GM12878 (cell line): ENCODE results near the gene ZNF226. TPM values are rescaled to one million over a fixed set of nuclear protein-coding genes. Genes with fewer than 3 reads are reported as not detected.

ENCODE experiments used
- ATAC-seq: fragments of 200-7000 bp; cut with Tn5 transposase; 3 replicates; pipeline ENCODE4 v1.9.1; 2020; ENCODE audit warnings: mild to moderate bottlenecking, moderate library complexity
- BruUV-seq: library from RNA; stranded (reverse); fragments of 400-500 nt; replicated peaks from 2 replicates; lab custom pipeline; 2021; lab: Mats Ljungman, UMichigan
- CTCF ChIA-PET: fragments of 300-600 bp; sonication (Branson Sonifier 250); formaldehyde crosslinking; extraction: SDS; loops from one replicate; lab custom pipeline; 2021; ENCODE audit warnings: inconsistent platforms; lab: Yijun Ruan, JAX
- POLR2A ChIA-PET: fragments of 350-600 bp; formaldehyde crosslinking; extraction: SDS; loops from one replicate; lab custom pipeline; 2021; ENCODE audit warnings: inconsistent platforms; lab: Charles Lee
- RAD21 ChIA-PET: fragments of 300-600 bp; sonication (Branson Sonifier 250); formaldehyde crosslinking; loops from one replicate; lab custom pipeline; 2023; ENCODE audit warnings: antibody characterized with exemption; ENCODE audit not compliant: unreplicated experiment; lab: Charles Lee
- SMC1A ChIA-PET: fragments of 300-600 bp; sonication (Branson Sonifier 250); formaldehyde crosslinking; loops from one replicate; lab custom pipeline; 2023; ENCODE audit not compliant: unreplicated experiment, uncharacterized antibody; lab: Charles Lee
- DNase-seq: peaks from one replicate; pipeline ENCODE4 v3.0.0-alpha.2; 2011; ENCODE audit warnings: low read depth, low spot score
- FAIRE-seq: peaks from 3 replicates; lab custom pipeline; 2011; peaks lifted over from hg19 to GRCh38; lab: Jason Lieb, UNC
- H2AFZ ChIP-seq: 2 replicates; pipeline ENCODE4 v1.6.0; 2011; ENCODE audit warnings: low read depth, low read length, control low read depth; ENCODE audit not compliant: control insufficient read depth
- H3K27ac ChIP-seq: 2 replicates; pipeline ENCODE4 v1.5.1; 2011; ENCODE audit warnings: control low read depth; ENCODE audit not compliant: control insufficient read depth, insufficient read depth
- H3K27me3 ChIP-seq, 2 experiments: replicated peaks in 1 of 2; 2 replicates each; pipeline versions ENCODE4 v1.6.0 to v1.6.1; 2011; ENCODE audit warnings: low read length in 1 of 2; ENCODE audit not compliant: control insufficient read depth in 2 of 2, insufficient read depth in 2 of 2
- H3K36me3 ChIP-seq, 2 experiments: 2 replicates each; pipeline ENCODE4 v1.5.1; 2011; ENCODE audit warnings: low read length in 1 of 2; ENCODE audit not compliant: control insufficient read depth in 2 of 2, insufficient read depth in 2 of 2
- H3K4me1 ChIP-seq: 2 replicates; pipeline ENCODE4 v1.6.1; 2011; ENCODE audit warnings: mild to moderate bottlenecking, low read length, moderate library complexity, mixed read lengths; ENCODE audit not compliant: control insufficient read depth, insufficient read depth
- H3K4me2 ChIP-seq: 2 replicates; pipeline ENCODE4 v1.6.0; 2011; ENCODE audit warnings: control low read depth; ENCODE audit not compliant: control insufficient read depth, insufficient read depth
- H3K4me3 ChIP-seq: fragments of 200-600 bp; sonication (generic); 2 replicates; pipeline ENCODE4 v1.5.1; 2016
- H3K79me2 ChIP-seq: 2 replicates; pipeline ENCODE4 v1.6.0; 2011; ENCODE audit warnings: low read length; ENCODE audit not compliant: control insufficient read depth, insufficient read depth
- H3K9ac ChIP-seq: 2 replicates; pipeline ENCODE4 v1.8.0; 2011; ENCODE audit warnings: low read length, control low read depth, mixed read lengths; ENCODE audit not compliant: control insufficient read depth, insufficient read depth
- H3K9me3 ChIP-seq: replicated peaks from 3 replicates; pipeline ENCODE4 v1.5.1; 2011; ENCODE audit warnings: mild to moderate bottlenecking, low read length; ENCODE audit not compliant: control insufficient read depth, insufficient read depth
- H4K20me1 ChIP-seq: 2 replicates; pipeline ENCODE4 v1.6.0; 2011; ENCODE audit not compliant: control insufficient read depth, insufficient read depth
- CREB1 ChIP-seq: IDR thresholded peaks from 2 replicates; pipeline ENCODE4 v1.6.1; 2012; ENCODE audit warnings: low read depth, mild to moderate bottlenecking, inconsistent platforms
- IRF5 ChIP-seq: fragments of 450-650 bp; IDR thresholded peaks from 2 replicates; pipeline ENCODE4 v1.6.1; 2017; ENCODE audit warnings: borderline replicate concordance
- KLF5 ChIP-seq: fragments of 450-650 bp; IDR thresholded peaks from 2 replicates; pipeline ENCODE4 v1.6.1; 2014; ENCODE audit warnings: mild to moderate bottlenecking; ENCODE audit not compliant: partially characterized antibody
- NBN ChIP-seq: fragments of 450-650 bp; IDR thresholded peaks from 2 replicates; pipeline ENCODE4 v1.6.1; 2016
- NR2C1 ChIP-seq: fragments of 450-650 bp; IDR thresholded peaks from 2 replicates; pipeline ENCODE4 v1.6.1; 2017; ENCODE audit warnings: antibody characterized with exemption, mild to moderate bottlenecking, moderate library complexity
- POLR2A ChIP-seq: IDR thresholded peaks from 2 replicates; pipeline ENCODE4 v1.6.1; 2011; ENCODE audit warnings: low read depth, mild to moderate bottlenecking, low read length
- RBBP5 ChIP-seq: fragments of 200-600 bp; sonication (generic); conservative IDR thresholded peaks from 2 replicates; pipeline ENCODE4 v1.6.1; 2016
- SMAD1 ChIP-seq: fragments of 450-650 bp; IDR thresholded peaks from 2 replicates; pipeline ENCODE4 v1.6.1; 2018; ENCODE audit warnings: mild to moderate bottlenecking, low read depth; ENCODE audit not compliant: partially characterized antibody
- SUZ12 ChIP-seq: fragments of 200-600 bp; sonication (generic); IDR thresholded peaks from one replicate; pipeline ENCODE4 v1.6.1; 2018; ENCODE audit warnings: antibody characterized with exemption, mild to moderate bottlenecking; ENCODE audit not compliant: unreplicated experiment
- WRNIP1 ChIP-seq: IDR thresholded peaks from 2 replicates; pipeline ENCODE4 v1.6.1; 2011; ENCODE audit warnings: low read depth, low read length, improper control_type of control experiment, borderline replicate concordance
- ZBTB11 ChIP-seq: fragments of 450-650 bp; formaldehyde crosslinking; IDR thresholded peaks from 2 replicates; pipeline ENCODE4 v1.5.0; 2022; ENCODE audit warnings: mild to moderate bottlenecking, missing genetic modification characterization
- ZNF207 ChIP-seq: fragments of 450-650 bp; IDR thresholded peaks from 2 replicates; pipeline ENCODE4 v1.6.1; 2014; ENCODE audit warnings: antibody characterized with exemption, mild to moderate bottlenecking, borderline replicate concordance
- ZSCAN29 ChIP-seq: fragments of 450-650 bp; IDR thresholded peaks from 2 replicates; pipeline ENCODE4 v1.6.1; 2017; ENCODE audit warnings: mild to moderate bottlenecking, moderate library complexity
- WGBS: methylation state at CpG from one replicate; pipeline ENCODE4 v1.1.6; 2016; ENCODE audit warnings: low lambda C conversion rate; ENCODE audit not compliant: insufficient replicate concordance, insufficient coverage; ENCODE audit errors: missing lambda C conversion rate; 5-methylcytosine and 5-hydroxymethylcytosine counted together
- in situ Hi-C: fragments of 300-500 bp; cut with MboI; formaldehyde crosslinking; loops from 9 replicates; pipeline ENCODE4 v1.14.3; 2018; ENCODE audit warnings: mixed read lengths
- intact Hi-C: fragments of 100-400 bp; cut with micrococcal nuclease; formaldehyde crosslinking; loops from one replicate; pipeline ENCODE4 v1.14.2; 2022; ENCODE audit not compliant: unreplicated experiment
- polyA plus RNA-seq, 11 experiments: library from polyadenylated mRNA; depleted of rRNA in 4 of 11; unstranded in 6 of 11; stranded (reverse) in 5 of 11; fragments of >200 nt; fragmentation: Nextera tagmentation in 4 of 11; fragmentation: Illumina TruSeq in 1 of 11; extraction: Ambion mirVana in 4 of 11; extraction: Trizol in 1 of 11; gene quantifications; 1 replicate in 1 of 11; 2 replicates in 10 of 11; pipeline versions ENCODE4 v1.2.1 to v1.2.3, GENCODE V29; 2011 to 2016; ENCODE audit warnings: inconsistent platforms in 2 of 11, missing spikeins in 2 of 11, low read depth in 1 of 11
- total RNA-seq, 4 experiments: library from RNA; depleted of rRNA in 3 of 4; stranded (reverse); fragments of >200 nt in 3 of 4; fragmentation: Illumina TruSeq in 1 of 4; extraction: Trizol in 1 of 4; gene quantifications; 2 replicates each; pipeline versions ENCODE4 v1.2.1 to v1.2.3, GENCODE V29; 2013 to 2021
- TF ChIP-seq, protein P1 (sequence below): fragments of 450-650 bp; IDR thresholded peaks from 2 replicates; pipeline ENCODE4 v1.6.1; 2016; ENCODE audit warnings: mild to moderate bottlenecking
- TF ChIP-seq, protein P2 (sequence below), 3 experiments: IDR thresholded peaks in 2 of 3; conservative IDR thresholded peaks in 1 of 3; 2 replicates each; pipeline ENCODE4 v1.5.1; 2011; ENCODE audit warnings: low read depth in 3 of 3, low read length in 3 of 3, mild to moderate bottlenecking in 3 of 3, control low read depth in 2 of 3, moderate library complexity in 2 of 3, inconsistent platforms in 1 of 3, mixed read lengths in 1 of 3; ENCODE audit not compliant: control insufficient read depth in 2 of 3, insufficient read depth in 1 of 3; ENCODE audit errors: extremely low read depth in 1 of 3

The ZNF226 gene
- total and polyA plus RNA-seq, 10 of the 15 experiments (the other 5 are each of a cell fraction or from before 2014, with no cell fraction given) = 13.7 to 35.3 (median 18.3) TPM

- intact Hi-C loops = loop anchor here (1.0 kb wide), 1 partner anchor 41 kb away; no protein-coding TSS in a partner anchor
- BruUV-seq = no TSS peak
- RAD21 ChIA-PET = interaction anchor here (0.8 to 1.8 kb wide), 3 partner anchors 42 to 112 kb away, joined by 3 to 6 read pairs (median 4); partner anchors contain the start of genes ZNF226 and ZNF235
- in situ Hi-C loops = no loop called here
- DNase-seq (peak; percentile 66), ATAC-seq (peak; percentile 97), FAIRE-seq (peak; percentile 94)
- Histone ChIP-seq H3K4me2 (peak overlapping the region; percentile 46), H3K9me3 (peaks cover 4% of the 10 kb centered on the region), H4K20me1 (no peaks in the 10 kb centered on the region), H3K27ac (peak overlapping the region; percentile 59), H2AFZ (peak overlapping the region; percentile 85), H3K27me3 (no peaks in the 10 kb centered on the region), H3K36me3 (no peaks in the 10 kb centered on the region), H3K4me3 (peak overlapping the region; percentile 77), H3K79me2 (no peaks in the 10 kb centered on the region), H3K9ac (peak overlapping the region; percentile 76), H3K4me1 (no peaks in the 10 kb centered on the region)
- POLR2A ChIA-PET = interaction anchor here (0.7 to 1.6 kb wide), 5 partner anchors 9 to 113 kb away, joined by 3 to 17 read pairs (median 4); partner anchors contain the start of genes ZNF226 and ZNF233
- CTCF ChIA-PET = interaction anchor here (0.6 to 1.7 kb wide), 4 partner anchors 11 to 612 kb away, joined by 3 to 6 read pairs (median 6); partner anchors contain the start of gene ZNF226
- WGBS = under 1% methylated on average over 26 of the region's 26 CpGs
- SMC1A ChIA-PET = interaction anchor here (0.8 to 2.4 kb wide), 8 partner anchors 9 to 290 kb away, joined by 3 to 12 read pairs (median 4); partner anchors contain the start of genes ZNF221 and ZNF226
- TF ChIP-seq, protein P1, sequence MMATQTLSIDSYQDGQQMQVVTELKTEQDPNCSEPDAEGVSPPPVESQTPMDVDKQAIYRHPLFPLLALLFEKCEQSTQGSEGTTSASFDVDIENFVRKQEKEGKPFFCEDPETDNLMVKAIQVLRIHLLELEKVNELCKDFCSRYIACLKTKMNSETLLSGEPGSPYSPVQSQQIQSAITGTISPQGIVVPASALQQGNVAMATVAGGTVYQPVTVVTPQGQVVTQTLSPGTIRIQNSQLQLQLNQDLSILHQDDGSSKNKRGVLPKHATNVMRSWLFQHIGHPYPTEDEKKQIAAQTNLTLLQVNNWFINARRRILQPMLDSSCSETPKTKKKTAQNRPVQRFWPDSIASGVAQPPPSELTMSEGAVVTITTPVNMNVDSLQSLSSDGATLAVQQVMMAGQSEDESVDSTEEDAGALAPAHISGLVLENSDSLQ = no peak
- TF ChIP-seq NBN (peak; percentile 55; the same call in 1 of the 2 replicates), ZSCAN29 (0 out of 2 replicates have a peak, but pooled peaks have one; percentile 8), ZNF207 (peak; percentile 80; the same call in 1 of the 2 replicates), CREB1 (0 out of 2 replicates have a peak, but pooled peaks have one; percentile 67), RBBP5 (no peak), IRF5 (no peak), POLR2A (0 out of 2 replicates have a peak, but pooled peaks have one; percentile 18), SUZ12 (no peak), WRNIP1 (no peak), KLF5 (peak; percentile 87), NR2C1 (peak; percentile 94), ZBTB11 (CRISPR knock-in tag) (no peak), SMAD1 (no peak)
- TF ChIP-seq, protein P2, sequence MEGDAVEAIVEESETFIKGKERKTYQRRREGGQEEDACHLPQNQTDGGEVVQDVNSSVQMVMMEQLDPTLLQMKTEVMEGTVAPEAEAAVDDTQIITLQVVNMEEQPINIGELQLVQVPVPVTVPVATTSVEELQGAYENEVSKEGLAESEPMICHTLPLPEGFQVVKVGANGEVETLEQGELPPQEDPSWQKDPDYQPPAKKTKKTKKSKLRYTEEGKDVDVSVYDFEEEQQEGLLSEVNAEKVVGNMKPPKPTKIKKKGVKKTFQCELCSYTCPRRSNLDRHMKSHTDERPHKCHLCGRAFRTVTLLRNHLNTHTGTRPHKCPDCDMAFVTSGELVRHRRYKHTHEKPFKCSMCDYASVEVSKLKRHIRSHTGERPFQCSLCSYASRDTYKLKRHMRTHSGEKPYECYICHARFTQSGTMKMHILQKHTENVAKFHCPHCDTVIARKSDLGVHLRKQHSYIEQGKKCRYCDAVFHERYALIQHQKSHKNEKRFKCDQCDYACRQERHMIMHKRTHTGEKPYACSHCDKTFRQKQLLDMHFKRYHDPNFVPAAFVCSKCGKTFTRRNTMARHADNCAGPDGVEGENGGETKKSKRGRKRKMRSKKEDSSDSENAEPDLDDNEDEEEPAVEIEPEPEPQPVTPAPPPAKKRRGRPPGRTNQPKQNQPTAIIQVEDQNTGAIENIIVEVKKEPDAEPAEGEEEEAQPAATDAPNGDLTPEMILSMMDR (IDR thresholded peaks at IDR 0.05 in 2 of 3, conservative IDR thresholded peaks at IDR 0.05 in 1 of 3; ENCODE audit: control insufficient read depth in 2 of 3, extremely low read depth in 1 of 3, insufficient read depth in 1 of 3, low read depth in 3 of 3, low read length in 3 of 3) = no peak
These were observed 42.4 kb downstream of the ZNF226 start for GRCh38 chr19:44207126-44207803.
